Activated CD4-positive, alpha-beta T cell treated with anti-CD3 and anti-CD28 coated beads, Interleukin-2, amount 10 ng/mL, durations not matched to agents 24 days and 14 days (primary cell): ENCODE data around the gene ZNRF2. TPM values are rescaled to one million over a fixed set of nuclear protein-coding genes. Genes with fewer than 3 reads are reported as not detected.

Source experiments
- DNase-seq: peaks from one replicate; pipeline ENCODE4 v3.0.0; 2022
- H3K27ac Mint-ChIP-seq: one replicate; pipeline ENCODE4 v1.8.0; 2022; ENCODE audit warnings: mild to moderate bottlenecking, mixed read lengths
- H3K27me3 Mint-ChIP-seq: one replicate; pipeline ENCODE4 v1.8.0; 2022; ENCODE audit warnings: mixed read lengths
- H3K36me3 Mint-ChIP-seq: one replicate; pipeline ENCODE4 v1.8.0; 2022; ENCODE audit warnings: low read depth, mild to moderate bottlenecking, mixed read lengths
- H3K4me1 Mint-ChIP-seq: one replicate; pipeline ENCODE4 v1.8.0; 2021; ENCODE audit warnings: mixed read lengths
- H3K4me3 Mint-ChIP-seq: one replicate; pipeline ENCODE4 v1.8.0; 2022; ENCODE audit warnings: mild to moderate bottlenecking, moderate library complexity, mixed read lengths
- H3K9me3 Mint-ChIP-seq: one replicate; pipeline ENCODE4 v1.8.0; 2021; ENCODE audit warnings: mixed read lengths
- intact Hi-C: fragments of 100-400 bp; cut with micrococcal nuclease; formaldehyde crosslinking; loops from one replicate; pipeline ENCODE4 v1.15.1; 2023
- total RNA-seq: library from RNA; stranded (reverse); gene quantifications from 2 replicates; pipeline ENCODE4 v1.2.3, GENCODE V29; 2022

Gene ZNRF2
- 8.8 and 9.2 TPM in 2 replicates for total RNA-seq

DNA sequence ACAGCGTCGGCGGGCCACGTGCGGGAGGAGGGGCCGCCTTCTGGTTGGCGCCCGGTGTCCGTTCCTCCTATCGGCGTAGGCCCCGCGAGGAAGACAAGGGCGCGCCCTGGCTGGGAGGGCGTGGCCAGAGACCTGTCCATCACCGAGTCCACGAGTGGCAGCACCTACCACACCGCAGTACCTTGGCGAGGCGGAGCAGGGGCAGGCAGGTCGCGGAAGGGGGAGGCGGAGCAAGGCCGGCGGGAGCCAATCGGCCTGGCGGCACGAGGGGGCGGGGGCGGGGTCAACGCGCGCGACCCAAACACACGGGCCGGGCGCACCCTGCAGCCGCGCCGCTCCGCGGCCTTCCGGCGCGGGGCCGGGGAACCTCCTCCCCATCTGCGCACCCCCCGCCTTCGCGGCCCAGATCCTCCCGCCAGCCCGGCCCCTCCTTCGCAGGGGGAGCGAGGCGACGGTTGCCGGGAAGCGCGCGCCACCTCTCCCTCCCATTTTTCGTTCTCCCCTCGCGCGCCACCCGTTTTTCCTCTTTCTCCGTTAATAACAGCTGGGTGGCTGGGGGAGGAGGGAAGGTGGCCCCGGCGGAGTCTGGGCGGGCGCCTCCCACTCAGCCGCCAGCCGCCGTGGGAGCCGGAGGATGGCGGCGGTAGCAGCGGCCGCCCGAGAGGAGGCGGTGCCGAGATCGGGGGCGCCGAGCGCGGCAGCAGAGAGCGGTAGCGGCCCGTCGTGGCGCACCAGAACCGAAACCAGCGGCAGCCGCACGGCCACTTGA lies at the start of gene ZNRF2:
TSS of gene ZNRF2 (plus strand) at position 300 of the 769 bp plus-strand sequence. CDS start 761 bp downstream, outside the sequence.
- peak within 1 kb of the TSS; percentile 88 for H3K4me3 Mint-ChIP-seq
- peaks cover 14% of the 10 kb centered on the region for H3K36me3 Mint-ChIP-seq
- intact Hi-C loops = loop anchor here (1.0 to 5.0 kb wide), 5 partner anchors 46 to 310 kb away; partner anchors contain the start of genes GARS1, GGCT and NOD1
- DNase-seq = peak; percentile 100
- H3K9me3 Mint-ChIP-seq = no peaks in the 10 kb centered on the region
- peaks cover 43% of the 10 kb centered on the region for H3K4me1 Mint-ChIP-seq
- H3K27me3 Mint-ChIP-seq = no peaks in the 10 kb centered on the region
- peak within 1 kb of the TSS; percentile 92 for H3K27ac Mint-ChIP-seq

- H3K4me1 Mint-ChIP-seq = no peaks in the 10 kb centered on the region
- no peaks in the 10 kb centered on the region for H3K36me3 Mint-ChIP-seq
- intact Hi-C loops = no loop called here
- peaks cover 2% of the 10 kb centered on the region for H3K9me3 Mint-ChIP-seq
- H3K27ac Mint-ChIP-seq = no peak overlapping the region
- DNase-seq = no peak
- peaks cover 6% of the 10 kb centered on the region for H3K27me3 Mint-ChIP-seq
- H3K4me3 Mint-ChIP-seq = no peak overlapping the region
Measured at GRCh38 chr7:30237271-30237695, 47.1 kb upstream of the ZNRF2 start.

- Mint-ChIP-seq H3K4me3 (no peak overlapping the region), H3K27ac (no peak overlapping the region), H3K27me3 (peaks cover 8% of the 10 kb centered on the region), H3K9me3 (peaks cover 2% of the 10 kb centered on the region), H3K4me1 (no peaks in the 10 kb centered on the region), H3K36me3 (no peaks in the 10 kb centered on the region)
- DNase-seq = no peak
- intact Hi-C loops = no loop called here
Measured at GRCh38 chr7:30238721-30239441, 45.5 kb upstream of the ZNRF2 start.

GRCh38 chr7:30240106-30240800 lies 44.1 kb upstream of the ZNRF2 start:
- no peak for DNase-seq
- intact Hi-C loops = no loop called here
- H3K4me1 Mint-ChIP-seq = no peaks in the 10 kb centered on the region
- no peak overlapping the region for H3K27ac Mint-ChIP-seq
- H3K4me3 Mint-ChIP-seq = no peak overlapping the region
- peaks cover 8% of the 10 kb centered on the region for H3K27me3 Mint-ChIP-seq
- peaks cover 2% of the 10 kb centered on the region for H3K9me3 Mint-ChIP-seq
- H3K36me3 Mint-ChIP-seq = no peaks in the 10 kb centered on the region

DNA sequence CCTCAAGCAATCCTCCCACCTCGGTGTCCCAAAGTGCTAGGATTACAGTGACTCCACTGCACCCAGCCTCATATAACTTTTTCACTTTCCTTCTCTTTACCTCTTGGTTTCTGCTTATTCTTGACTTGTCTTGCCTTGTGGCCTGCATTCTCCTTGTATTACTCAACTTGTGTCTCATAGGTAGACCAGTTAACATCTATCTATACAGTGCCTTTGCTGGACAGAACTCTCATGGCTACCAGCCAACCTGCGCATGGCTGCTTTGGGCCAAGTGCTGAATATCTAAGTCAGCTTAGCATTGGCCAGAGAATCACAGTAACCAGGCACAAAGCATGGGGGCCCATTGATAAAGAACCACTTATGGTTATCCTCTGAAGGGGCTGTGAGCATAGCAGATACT lies 42.6 kb upstream of the ZNRF2 start:
- Mint-ChIP-seq H3K27ac (no peak overlapping the region), H3K4me1 (no peaks in the 10 kb centered on the region), H3K9me3 (peaks cover 2% of the 10 kb centered on the region), H3K27me3 (peaks cover 8% of the 10 kb centered on the region), H3K36me3 (no peaks in the 10 kb centered on the region), H3K4me3 (no peak overlapping the region)
- intact Hi-C loops = no loop called here
- DNase-seq = no peak

GRCh38 chr7:30244340-30244739 lies 40.1 kb upstream of the ZNRF2 start:
- Mint-ChIP-seq H3K4me3 (no peak overlapping the region), H3K4me1 (no peaks in the 10 kb centered on the region), H3K27ac (no peak overlapping the region), H3K27me3 (peaks cover 8% of the 10 kb centered on the region), H3K36me3 (no peaks in the 10 kb centered on the region), H3K9me3 (peaks cover 2% of the 10 kb centered on the region)
- DNase-seq = no peak
- intact Hi-C loops = no loop called here

- Mint-ChIP-seq H3K4me1 (peaks cover 4% of the 10 kb centered on the region), H3K36me3 (no peaks in the 10 kb centered on the region), H3K4me3 (no peak overlapping the region), H3K27me3 (peaks cover 6% of the 10 kb centered on the region), H3K9me3 (no peaks in the 10 kb centered on the region), H3K27ac (no peak overlapping the region)
- intact Hi-C loops = no loop called here
- DNase-seq = no peak
Measured at GRCh38 chr7:30245913-30246312, 38.5 kb upstream of the ZNRF2 start.

DNA sequence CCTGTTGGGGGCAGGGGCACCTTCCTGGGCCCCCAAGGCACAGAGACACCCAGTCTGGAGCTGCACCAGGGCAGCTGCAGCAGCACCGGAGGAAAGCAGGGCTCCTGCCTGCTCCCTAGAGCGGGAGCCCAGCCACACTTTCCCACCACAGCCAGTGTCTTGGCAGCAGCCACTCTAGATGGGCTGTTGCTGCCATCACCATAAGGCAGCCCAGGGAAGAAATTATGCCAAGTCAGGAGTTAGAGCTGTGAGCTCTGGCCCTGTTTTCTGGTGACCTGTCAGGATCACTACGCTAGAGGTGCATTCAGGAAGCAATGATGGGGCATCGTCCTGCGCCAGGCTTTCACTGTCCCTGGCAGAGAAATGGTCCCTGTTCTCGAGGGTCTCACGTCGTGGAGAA lies 38.0 kb upstream of the ZNRF2 start:
- no peak for DNase-seq
- H3K27ac Mint-ChIP-seq = no peak overlapping the region
- no peaks in the 10 kb centered on the region for H3K36me3 Mint-ChIP-seq
- intact Hi-C loops = no loop called here
- H3K4me3 Mint-ChIP-seq = no peak overlapping the region
- H3K4me1 Mint-ChIP-seq = peaks cover 4% of the 10 kb centered on the region
- peaks cover 6% of the 10 kb centered on the region for H3K27me3 Mint-ChIP-seq
- H3K9me3 Mint-ChIP-seq = no peaks in the 10 kb centered on the region

DNA sequence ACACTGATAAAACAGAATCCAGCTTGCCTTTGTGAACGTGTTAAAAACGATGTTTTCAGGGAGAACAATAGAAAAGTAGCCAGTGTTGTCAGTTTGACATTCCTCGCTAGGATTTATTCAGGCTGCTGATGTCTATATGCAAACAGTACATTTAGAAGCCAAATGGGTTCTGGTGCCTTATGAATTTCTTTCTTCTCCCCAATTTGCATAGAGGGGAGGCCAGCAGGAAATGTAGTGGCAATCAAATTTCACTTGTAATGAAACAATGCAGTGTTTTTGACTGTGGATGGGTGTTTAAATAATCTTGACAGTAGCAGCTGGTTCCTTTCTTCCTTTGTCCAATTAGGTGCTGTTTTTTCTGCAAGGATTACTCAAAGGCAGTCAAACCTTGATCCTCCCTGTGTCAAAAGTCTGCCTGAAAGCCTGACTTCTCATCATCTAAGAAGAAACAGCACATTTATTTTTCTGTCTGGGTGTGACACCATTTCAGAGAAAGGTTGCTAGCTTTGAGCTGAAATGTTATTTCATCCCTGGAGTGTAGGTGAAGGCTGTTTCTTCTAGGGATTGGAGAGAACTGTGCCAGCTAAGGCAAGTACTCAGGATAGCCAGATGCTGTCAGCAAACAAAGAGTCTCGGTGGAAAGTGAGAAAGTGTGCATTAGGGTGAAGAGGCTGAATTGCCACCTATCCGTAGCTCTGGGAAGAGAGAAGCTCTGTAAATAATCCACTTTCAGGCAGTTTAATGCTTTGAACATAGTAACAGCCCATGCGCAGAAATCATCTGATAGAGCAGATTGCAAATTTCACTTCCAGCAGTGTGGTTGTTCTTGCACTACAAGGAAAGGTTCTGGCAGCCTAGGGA lies 36.6 kb upstream of the ZNRF2 start:
- no peaks in the 10 kb centered on the region for H3K36me3 Mint-ChIP-seq
- H3K27ac Mint-ChIP-seq = no peak overlapping the region
- H3K27me3 Mint-ChIP-seq = peaks cover 2% of the 10 kb centered on the region
- H3K4me1 Mint-ChIP-seq = peaks cover 4% of the 10 kb centered on the region
- intact Hi-C loops = no loop called here
- H3K9me3 Mint-ChIP-seq = no peaks in the 10 kb centered on the region
- no peak for DNase-seq
- no peak overlapping the region for H3K4me3 Mint-ChIP-seq

DNA sequence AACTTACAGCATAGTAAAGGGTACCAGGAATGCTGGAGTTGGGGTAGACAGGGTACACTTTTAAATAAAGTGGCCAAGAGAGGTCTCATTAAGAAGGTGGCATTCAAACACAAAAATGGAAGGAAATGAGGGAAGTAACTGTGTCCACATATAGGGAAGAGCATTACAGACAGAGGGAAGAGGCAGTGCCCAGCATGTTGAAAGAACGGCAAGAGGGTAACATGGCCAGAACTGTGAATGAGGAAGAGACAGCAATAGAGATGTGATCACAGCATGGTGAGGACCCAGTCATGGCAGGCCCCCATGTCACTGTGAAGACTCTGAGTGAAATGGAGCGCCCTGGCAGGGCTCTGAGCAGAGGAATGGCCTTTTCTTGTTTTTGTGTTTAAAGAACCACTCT lies 35.1 kb upstream of the ZNRF2 start:
- Mint-ChIP-seq H3K9me3 (no peaks in the 10 kb centered on the region), H3K27ac (no peak overlapping the region), H3K36me3 (no peaks in the 10 kb centered on the region), H3K27me3 (no peaks in the 10 kb centered on the region), H3K4me3 (no peak overlapping the region), H3K4me1 (peaks cover 6% of the 10 kb centered on the region)
- intact Hi-C loops = no loop called here
- DNase-seq = no peak

GRCh38 chr7:30249986-30250774 lies 34.2 kb upstream of the ZNRF2 start:
- Mint-ChIP-seq H3K36me3 (no peaks in the 10 kb centered on the region), H3K4me1 (peaks cover 6% of the 10 kb centered on the region), H3K27me3 (no peaks in the 10 kb centered on the region), H3K4me3 (no peak overlapping the region), H3K27ac (no peak overlapping the region), H3K9me3 (no peaks in the 10 kb centered on the region)
- DNase-seq = no peak
- intact Hi-C loops = no loop called here

DNA sequence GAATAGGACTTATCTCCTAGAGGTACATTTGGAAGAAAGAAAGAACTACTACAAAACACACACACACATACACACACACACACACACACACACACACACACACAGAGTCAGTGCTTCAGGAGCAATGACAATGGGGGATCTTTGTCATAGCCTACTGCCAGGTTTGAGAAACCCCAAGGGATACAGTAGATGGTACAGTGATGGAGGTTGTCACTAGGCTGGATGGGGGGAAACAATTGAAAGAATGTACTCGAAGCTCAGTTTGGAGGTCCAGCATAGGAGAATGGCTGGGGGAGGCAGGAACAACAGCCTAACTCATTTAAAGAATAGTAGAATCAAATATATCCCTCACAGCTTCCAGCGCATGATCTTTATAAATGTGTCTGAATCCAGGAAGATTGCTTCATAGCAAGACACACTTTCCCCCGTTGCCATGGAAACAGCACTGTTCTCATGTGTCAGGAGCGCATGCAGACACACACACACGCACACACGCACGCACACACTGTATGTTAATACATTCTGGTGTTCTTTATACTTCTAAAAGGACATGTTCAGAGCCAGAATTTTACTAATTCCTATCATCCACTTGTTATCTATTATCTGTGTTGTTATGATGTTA lies 32.6 kb upstream of the ZNRF2 start:
- DNase-seq = no peak
- intact Hi-C loops = no loop called here
- Mint-ChIP-seq H3K9me3 (no peaks in the 10 kb centered on the region), H3K27me3 (no peaks in the 10 kb centered on the region), H3K4me1 (peaks cover 6% of the 10 kb centered on the region), H3K4me3 (no peak overlapping the region), H3K36me3 (no peaks in the 10 kb centered on the region), H3K27ac (no peak overlapping the region)
